ENCODE data around the gene PI4KA.

DNA sequence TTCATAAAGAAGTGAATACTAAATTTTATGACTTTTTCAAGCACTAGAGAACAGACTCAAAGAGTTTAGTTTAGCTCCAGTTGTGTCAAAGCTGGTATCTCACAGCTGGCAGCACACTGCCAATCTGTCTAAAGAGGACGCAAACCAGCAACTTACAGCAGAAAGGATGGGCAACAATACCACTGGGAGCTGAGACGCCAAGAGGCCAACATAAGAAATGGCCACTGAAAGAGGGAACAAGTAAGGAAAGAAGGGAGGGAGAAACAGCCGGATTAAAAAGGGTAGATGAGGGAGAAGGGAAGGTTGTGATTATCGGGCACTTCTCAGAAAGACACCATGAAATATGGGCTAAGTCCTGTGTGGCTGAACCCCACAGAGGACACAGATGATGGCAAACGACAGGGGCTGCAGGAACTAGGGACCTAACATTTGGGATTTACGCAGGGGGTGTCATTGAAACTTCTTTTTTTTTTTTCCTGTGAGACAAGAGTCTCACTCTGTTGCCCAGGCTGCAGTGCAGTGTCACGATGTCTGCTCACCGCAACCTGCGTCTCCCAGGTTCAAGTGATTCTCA, 43.0 kb downstream of the PI4KA start:
- TF ChIP-seq, protein P1, sequence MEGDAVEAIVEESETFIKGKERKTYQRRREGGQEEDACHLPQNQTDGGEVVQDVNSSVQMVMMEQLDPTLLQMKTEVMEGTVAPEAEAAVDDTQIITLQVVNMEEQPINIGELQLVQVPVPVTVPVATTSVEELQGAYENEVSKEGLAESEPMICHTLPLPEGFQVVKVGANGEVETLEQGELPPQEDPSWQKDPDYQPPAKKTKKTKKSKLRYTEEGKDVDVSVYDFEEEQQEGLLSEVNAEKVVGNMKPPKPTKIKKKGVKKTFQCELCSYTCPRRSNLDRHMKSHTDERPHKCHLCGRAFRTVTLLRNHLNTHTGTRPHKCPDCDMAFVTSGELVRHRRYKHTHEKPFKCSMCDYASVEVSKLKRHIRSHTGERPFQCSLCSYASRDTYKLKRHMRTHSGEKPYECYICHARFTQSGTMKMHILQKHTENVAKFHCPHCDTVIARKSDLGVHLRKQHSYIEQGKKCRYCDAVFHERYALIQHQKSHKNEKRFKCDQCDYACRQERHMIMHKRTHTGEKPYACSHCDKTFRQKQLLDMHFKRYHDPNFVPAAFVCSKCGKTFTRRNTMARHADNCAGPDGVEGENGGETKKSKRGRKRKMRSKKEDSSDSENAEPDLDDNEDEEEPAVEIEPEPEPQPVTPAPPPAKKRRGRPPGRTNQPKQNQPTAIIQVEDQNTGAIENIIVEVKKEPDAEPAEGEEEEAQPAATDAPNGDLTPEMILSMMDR (IDR thresholded peaks at IDR 0.05) = no peak
- TF ChIP-seq, protein P2, sequence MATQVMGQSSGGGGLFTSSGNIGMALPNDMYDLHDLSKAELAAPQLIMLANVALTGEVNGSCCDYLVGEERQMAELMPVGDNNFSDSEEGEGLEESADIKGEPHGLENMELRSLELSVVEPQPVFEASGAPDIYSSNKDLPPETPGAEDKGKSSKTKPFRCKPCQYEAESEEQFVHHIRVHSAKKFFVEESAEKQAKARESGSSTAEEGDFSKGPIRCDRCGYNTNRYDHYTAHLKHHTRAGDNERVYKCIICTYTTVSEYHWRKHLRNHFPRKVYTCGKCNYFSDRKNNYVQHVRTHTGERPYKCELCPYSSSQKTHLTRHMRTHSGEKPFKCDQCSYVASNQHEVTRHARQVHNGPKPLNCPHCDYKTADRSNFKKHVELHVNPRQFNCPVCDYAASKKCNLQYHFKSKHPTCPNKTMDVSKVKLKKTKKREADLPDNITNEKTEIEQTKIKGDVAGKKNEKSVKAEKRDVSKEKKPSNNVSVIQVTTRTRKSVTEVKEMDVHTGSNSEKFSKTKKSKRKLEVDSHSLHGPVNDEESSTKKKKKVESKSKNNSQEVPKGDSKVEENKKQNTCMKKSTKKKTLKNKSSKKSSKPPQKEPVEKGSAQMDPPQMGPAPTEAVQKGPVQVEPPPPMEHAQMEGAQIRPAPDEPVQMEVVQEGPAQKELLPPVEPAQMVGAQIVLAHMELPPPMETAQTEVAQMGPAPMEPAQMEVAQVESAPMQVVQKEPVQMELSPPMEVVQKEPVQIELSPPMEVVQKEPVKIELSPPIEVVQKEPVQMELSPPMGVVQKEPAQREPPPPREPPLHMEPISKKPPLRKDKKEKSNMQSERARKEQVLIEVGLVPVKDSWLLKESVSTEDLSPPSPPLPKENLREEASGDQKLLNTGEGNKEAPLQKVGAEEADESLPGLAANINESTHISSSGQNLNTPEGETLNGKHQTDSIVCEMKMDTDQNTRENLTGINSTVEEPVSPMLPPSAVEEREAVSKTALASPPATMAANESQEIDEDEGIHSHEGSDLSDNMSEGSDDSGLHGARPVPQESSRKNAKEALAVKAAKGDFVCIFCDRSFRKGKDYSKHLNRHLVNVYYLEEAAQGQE (IDR thresholded peaks at IDR 0.05; ENCODE audit: insufficient read depth in 1 of 2, low read depth in 2 of 2, low read length in 1 of 2) = no peak
- TF ChIP-seq POLR2AphosphoS5 (IDR thresholded peaks at IDR 0.05; ENCODE audit: low read depth, low read length) = no peak
